OCI-LY7 (cell line): ENCODE data around the gene CNDP1. TPM values are rescaled to one million over a fixed set of nuclear protein-coding genes. Genes with fewer than 3 reads are reported as not detected.
A peak's percentile ranks its signal among the peaks of the same experiment; 100 is the strongest.
"Not testable (repeated sequence)": the region's sequence is repeated elsewhere in the genome, so short reads cannot be mapped to it uniquely, and the experiment has no call there.

Source experiments
- BruUV-seq: library from RNA; stranded (reverse); fragments of 400-500 nt; replicated peaks from 2 replicates; lab custom pipeline; 2021; lab: Mats Ljungman, UMichigan
- CTCF ChIA-PET: fragments of 300-600 bp; sonication (Branson Sonifier 250); formaldehyde crosslinking; loops from one replicate; lab custom pipeline; 2022; ENCODE audit warnings: antibody characterized with exemption; ENCODE audit not compliant: unreplicated experiment; lab: Charles Lee
- POLR2A ChIA-PET: fragments of 300-600 bp; sonication (Branson Sonifier 250); formaldehyde crosslinking; loops from one replicate; lab custom pipeline; 2022; ENCODE audit warnings: antibody characterized with exemption; lab: Charles Lee
- DNase-seq: peaks from one replicate; pipeline ENCODE4 v3.0.0-alpha.2; 2015; ENCODE audit warnings: low spot score
- H2AFZ ChIP-seq: fragments of 200-600 bp; sonication (generic), shearing (Covaris generic); 2 replicates; pipeline ENCODE4 v1.6.1; 2014; ENCODE audit warnings: mild to moderate bottlenecking, antibody characterized with exemption, low read length, moderate library complexity
- H3K27ac ChIP-seq: fragments of 200-600 bp; sonication (generic); 2 replicates; pipeline ENCODE4 v1.5.1; 2014; ENCODE audit warnings: mixed run types, low read depth, mild to moderate bottlenecking, moderate library complexity, low read length, inconsistent platforms; ENCODE audit not compliant: poor library complexity, severe bottlenecking
- H3K36me3 ChIP-seq: fragments of 200-600 bp; sonication (generic); 2 replicates; pipeline ENCODE4 v1.6.1; 2014; ENCODE audit warnings: mild to moderate bottlenecking, antibody characterized with exemption, low read length, moderate library complexity, mixed read lengths; ENCODE audit not compliant: insufficient read depth
- H3K4me1 ChIP-seq: fragments of 200-600 bp; sonication (generic); 2 replicates; pipeline ENCODE4 v1.5.1; 2014; ENCODE audit warnings: mild to moderate bottlenecking, low read length; ENCODE audit not compliant: insufficient read depth, poor library complexity, severe bottlenecking
- H3K4me2 ChIP-seq: fragments of 200-600 bp; sonication (generic); 2 replicates; pipeline ENCODE4 v1.6.1; 2014; ENCODE audit warnings: mild to moderate bottlenecking, low read length
- H3K4me3 ChIP-seq: fragments of 200-600 bp; sonication (generic); 2 replicates; pipeline ENCODE4 v1.5.1; 2014; ENCODE audit warnings: mild to moderate bottlenecking, low read depth, low read length; ENCODE audit not compliant: poor library complexity, severe bottlenecking
- H3K79me2 ChIP-seq: fragments of 200-600 bp; sonication (generic); 2 replicates; pipeline ENCODE4 v1.6.1; 2016; ENCODE audit warnings: low read depth, mild to moderate bottlenecking, low read length, moderate library complexity, mixed read lengths; ENCODE audit not compliant: insufficient read depth
- H3K9me2 ChIP-seq: fragments of 200-600 bp; sonication (generic); 2 replicates; pipeline ENCODE4 v1.6.1; 2016; ENCODE audit warnings: mild to moderate bottlenecking, low read length, mixed read lengths; ENCODE audit not compliant: insufficient read depth
- H3K9me3 ChIP-seq: fragments of 200-600 bp; sonication (generic); 2 replicates; pipeline ENCODE4 v1.6.1; 2014; ENCODE audit warnings: mild to moderate bottlenecking, mixed run types, low read length, mixed read lengths
- H4K20me1 ChIP-seq: fragments of 200-600 bp; sonication (generic); 2 replicates; pipeline ENCODE4 v1.6.1; 2014; ENCODE audit warnings: mild to moderate bottlenecking, antibody characterized with exemption, low read length, moderate library complexity, mixed read lengths; ENCODE audit not compliant: insufficient read depth
- CTCF ChIP-seq: fragments of 200-600 bp; sonication (generic); conservative IDR thresholded peaks from 2 replicates; pipeline ENCODE4 v1.5.1; 2014; ENCODE audit warnings: mild to moderate bottlenecking, antibody characterized with exemption, low read length, moderate library complexity, mixed read lengths
- EZH2phosphoT487 ChIP-seq: fragments of 200-600 bp; sonication (generic); IDR thresholded peaks from 2 replicates; pipeline ENCODE4 v1.6.1; 2018; ENCODE audit warnings: low read depth, borderline replicate concordance, mild to moderate bottlenecking, mixed run types, antibody characterized with exemption, low read length, moderate library complexity, mixed read lengths
- intact Hi-C: fragments of 100-400 bp; cut with micrococcal nuclease; formaldehyde crosslinking; loops from one replicate; pipeline ENCODE4 v1.10.0; 2022; ENCODE audit not compliant: unreplicated experiment
- total RNA-seq, 2 experiments: library from RNA; depleted of rRNA in 1 of 2; stranded (reverse); fragments of >200 nt in 1 of 2; shearing (Covaris generic) in 1 of 2; gene quantifications; 2 replicates each; pipeline ENCODE4 v1.2.3, GENCODE V29; 2014 to 2022

The CNDP1 gene
- total RNA-seq, 2 experiments from 2014 or later = not detected

GRCh38 chr18:74500372-74500771 is 33.9 kb upstream of the CNDP1 start:
- no peak overlapping the region for H2AFZ ChIP-seq
- TF ChIP-seq CTCF (no peak), EZH2phosphoT487 (no peak)
- H3K36me3 ChIP-seq = peaks cover 29% of the 10 kb centered on the region; the same call in 1 of the 2 replicates
- no peaks in the 10 kb centered on the region for H3K9me3 ChIP-seq
- H3K4me1 ChIP-seq = peaks cover 28% of the 10 kb centered on the region
- H3K4me2 ChIP-seq = peak overlapping the region; percentile 73
- peak overlapping the region; percentile 89 for H3K4me3 ChIP-seq
- no TSS peak for BruUV-seq
- H4K20me1 ChIP-seq = no peaks in the 10 kb centered on the region
- H3K79me2 ChIP-seq = peaks cover 37% of the 10 kb centered on the region
- ChIA-PET POLR2A (interaction anchor here (0.6 to 0.9 kb wide), 2 partner anchors 8 to 27 kb away, joined by 3 to 5 read pairs; no protein-coding TSS in a partner anchor), CTCF (no interaction called here)
- intact Hi-C loops = no loop called here
- no peaks in the 10 kb centered on the region for H3K9me2 ChIP-seq
- DNase-seq = no peak
- peak overlapping the region; percentile 81 for H3K27ac ChIP-seq

GRCh38 chr18:74500774-74501173 is 33.5 kb upstream of the CNDP1 start:
- POLR2A ChIA-PET = interaction anchor here (0.6 to 0.9 kb wide), 2 partner anchors 8 to 26 kb away, joined by 3 to 5 read pairs; no protein-coding TSS in a partner anchor
- peaks cover 37% of the 10 kb centered on the region for H3K79me2 ChIP-seq
- peak overlapping the region; percentile 89 for H3K4me3 ChIP-seq
- intact Hi-C loops, CTCF ChIA-PET, H3K9me3 ChIP-seq, BruUV-seq, H3K9me2 ChIP-seq, H4K20me1 ChIP-seq, H2AFZ ChIP-seq, DNase-seq: not testable (repeated sequence)
- peak overlapping the region; percentile 81 for H3K27ac ChIP-seq
- H3K4me2 ChIP-seq = peak overlapping the region; percentile 73
- peaks cover 29% of the 10 kb centered on the region; the same call in 1 of the 2 replicates for H3K36me3 ChIP-seq
- H3K4me1 ChIP-seq = peaks cover 28% of the 10 kb centered on the region

GRCh38 chr18:74501386-74501785 is 32.9 kb upstream of the CNDP1 start:
- Histone ChIP-seq H3K79me2 (peaks cover 37% of the 10 kb centered on the region), H3K36me3 (peaks cover 30% of the 10 kb centered on the region; the same call in 1 of the 2 replicates), H3K9me2 (no peaks in the 10 kb centered on the region), H4K20me1 (no peaks in the 10 kb centered on the region), H3K4me2 (peak overlapping the region; percentile 73), H3K4me3 (peak overlapping the region; percentile 89), H3K27ac (peak overlapping the region; percentile 81), H2AFZ (no peak overlapping the region), H3K9me3 (no peaks in the 10 kb centered on the region), H3K4me1 (peaks cover 28% of the 10 kb centered on the region)
- intact Hi-C loops = no loop called here
- no peak for TF ChIP-seq CTCF
- TF ChIP-seq EZH2phosphoT487 = no peak
- POLR2A ChIA-PET = no interaction called here
- CTCF ChIA-PET = no interaction called here
- no TSS peak for BruUV-seq
- no peak for DNase-seq
